Measurements from ENCODE around the gene MYO16.

MYO16 gene

DNA sequence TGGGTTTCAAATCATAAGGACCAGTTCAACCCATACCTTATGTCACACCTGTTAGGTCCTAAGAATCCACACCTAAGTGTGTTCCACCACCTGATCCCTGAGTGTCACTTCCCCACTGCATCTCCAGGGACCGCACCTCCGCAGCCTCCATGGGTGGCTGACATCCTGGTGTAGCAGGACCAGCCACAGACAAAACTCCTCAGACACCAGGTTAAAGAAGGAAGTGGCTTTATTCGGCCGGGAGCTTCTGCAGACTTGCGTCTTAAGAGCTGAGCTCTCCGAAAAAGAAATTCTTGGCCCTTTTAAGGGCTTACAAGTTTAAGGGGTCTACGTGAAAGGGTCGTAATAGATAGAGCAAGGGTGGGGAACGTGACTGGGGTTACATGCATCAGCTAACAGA is 509.9 kb downstream of the MYO16 start:
- FAIRE-seq: no peak

DNA sequence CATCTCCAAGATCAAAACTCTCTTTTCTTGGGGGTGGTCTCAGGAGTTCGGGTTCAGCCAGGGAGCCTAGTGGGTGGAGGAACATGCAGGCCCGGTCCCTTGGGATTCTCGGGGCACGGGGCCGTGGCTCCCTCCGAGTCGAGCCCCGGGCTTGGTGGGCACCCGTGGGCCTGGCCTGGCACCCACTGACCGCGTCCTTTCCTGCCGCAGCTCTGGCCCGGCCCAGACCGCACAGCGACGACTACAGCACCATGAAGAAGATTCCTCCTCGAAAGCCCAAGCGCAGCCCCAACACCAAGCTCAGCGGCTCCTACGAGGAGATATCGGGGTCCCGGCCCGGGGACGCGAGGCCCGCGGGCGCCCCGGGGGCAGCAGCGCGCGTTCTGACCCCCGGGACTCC is 510.6 kb downstream of the MYO16 start:
- FAIRE-seq: no peak

DNA sequence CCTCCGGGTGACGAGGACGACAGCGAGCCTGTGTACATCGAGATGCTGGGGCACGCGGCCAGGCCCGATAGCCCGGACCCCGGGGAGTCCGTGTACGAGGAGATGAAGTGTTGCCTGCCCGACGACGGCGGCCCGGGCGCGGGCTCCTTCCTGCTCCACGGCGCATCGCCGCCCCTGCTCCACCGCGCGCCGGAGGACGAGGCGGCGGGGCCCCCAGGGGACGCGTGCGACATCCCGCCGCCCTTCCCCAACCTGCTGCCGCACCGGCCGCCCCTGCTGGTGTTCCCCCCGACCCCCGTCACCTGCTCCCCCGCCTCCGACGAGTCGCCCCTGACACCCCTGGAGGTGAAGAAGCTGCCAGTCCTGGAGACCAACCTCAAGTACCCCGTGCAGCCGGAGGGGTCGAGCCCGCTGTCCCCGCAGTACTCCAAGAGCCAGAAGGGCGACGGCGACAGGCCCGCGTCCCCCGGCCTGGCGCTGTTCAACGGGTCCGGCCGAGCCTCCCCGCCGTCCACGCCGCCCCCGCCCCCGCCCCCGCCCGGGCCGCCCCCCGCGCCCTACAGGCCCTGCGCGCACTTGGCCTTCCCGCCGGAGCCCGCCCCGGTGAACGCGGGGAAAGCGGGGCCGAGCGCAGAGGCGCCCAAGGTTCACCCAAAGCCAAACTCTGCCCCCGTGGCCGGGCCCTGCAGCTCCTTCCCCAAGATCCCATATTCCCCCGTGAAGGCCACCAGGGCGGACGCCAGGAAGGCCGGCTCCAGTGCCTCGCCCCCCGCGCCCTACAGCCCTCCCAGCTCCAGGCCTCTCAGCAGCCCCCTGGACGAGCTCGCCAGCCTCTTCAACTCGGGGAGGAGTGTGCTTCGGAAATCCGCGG is 511.3 kb downstream of the MYO16 start:
- no peak for FAIRE-seq

DNA sequence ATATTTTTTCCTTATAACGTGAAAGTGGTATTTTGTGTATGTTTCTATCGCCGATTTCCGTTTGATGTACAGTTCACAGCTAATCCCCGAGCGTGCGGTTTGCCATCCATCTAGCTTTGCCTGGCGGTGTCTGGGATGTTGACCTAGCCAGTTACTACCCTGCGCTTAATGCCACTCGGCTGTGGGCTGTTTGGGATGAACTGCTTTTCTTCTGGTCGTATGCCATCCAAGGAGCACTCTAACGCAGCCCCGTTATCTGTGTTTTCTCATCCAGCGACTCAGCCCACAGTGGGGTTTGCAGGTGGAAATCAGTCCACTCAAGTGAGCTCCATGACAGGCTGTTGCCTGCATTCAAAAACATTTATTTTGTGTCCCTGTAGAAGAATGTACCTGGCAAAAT is 512.3 kb downstream of the MYO16 start:
- FAIRE-seq: no peak

DNA sequence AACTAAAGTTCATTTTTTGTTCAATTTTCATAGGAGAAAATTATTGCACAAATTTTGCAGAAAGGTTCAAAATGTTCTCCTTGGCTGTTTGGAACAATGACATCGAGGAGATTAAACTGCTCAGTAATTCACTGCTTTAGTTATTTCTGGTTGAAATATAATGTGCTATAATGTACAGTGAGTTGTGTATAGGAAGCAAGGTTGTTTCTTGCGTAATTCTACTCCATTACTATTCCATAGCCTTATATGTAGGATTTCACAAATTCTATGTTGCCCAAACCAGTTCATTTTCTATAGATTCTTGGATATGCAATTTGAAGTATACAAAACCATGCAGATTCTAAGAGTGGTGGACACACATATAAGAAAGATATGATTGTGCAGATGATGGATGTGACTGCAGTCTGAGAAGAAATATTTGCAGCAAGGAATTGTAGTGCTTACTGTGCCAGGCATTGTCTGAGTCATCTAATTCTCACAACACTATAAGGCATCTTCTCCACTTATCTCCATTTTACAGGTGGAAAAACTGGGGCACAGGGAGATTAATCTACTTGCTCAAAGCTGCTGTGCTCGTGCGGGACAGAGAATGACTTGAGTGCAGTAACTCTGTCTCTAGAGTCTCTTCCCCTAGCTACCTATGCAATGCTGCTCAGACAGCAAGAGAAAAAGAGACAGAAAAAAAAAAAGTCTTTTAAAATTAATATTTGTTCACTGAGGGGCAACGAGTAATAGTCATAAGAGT is 515.5 kb downstream of the MYO16 start:
- FAIRE-seq: no peak

DNA sequence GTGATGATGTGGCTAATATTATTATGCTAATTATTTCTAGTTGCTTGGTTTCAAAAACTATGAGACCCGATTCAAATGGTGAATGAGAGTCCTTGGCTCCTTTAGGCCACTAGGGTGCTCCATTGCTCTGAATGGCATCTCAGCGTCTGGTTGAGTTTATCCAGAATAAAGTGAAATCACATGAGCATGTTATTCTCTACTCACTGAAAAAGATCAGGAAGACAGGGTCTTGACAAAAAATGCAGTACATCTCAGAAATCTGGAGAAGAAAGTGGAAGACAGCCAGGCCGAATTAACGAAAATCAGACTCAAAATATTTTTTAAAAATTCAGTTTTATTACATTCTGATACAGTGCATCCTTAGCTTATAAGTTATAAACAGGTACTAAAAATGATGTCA is 516.2 kb downstream of the MYO16 start:
- peak; percentile 39 for FAIRE-seq

DNA sequence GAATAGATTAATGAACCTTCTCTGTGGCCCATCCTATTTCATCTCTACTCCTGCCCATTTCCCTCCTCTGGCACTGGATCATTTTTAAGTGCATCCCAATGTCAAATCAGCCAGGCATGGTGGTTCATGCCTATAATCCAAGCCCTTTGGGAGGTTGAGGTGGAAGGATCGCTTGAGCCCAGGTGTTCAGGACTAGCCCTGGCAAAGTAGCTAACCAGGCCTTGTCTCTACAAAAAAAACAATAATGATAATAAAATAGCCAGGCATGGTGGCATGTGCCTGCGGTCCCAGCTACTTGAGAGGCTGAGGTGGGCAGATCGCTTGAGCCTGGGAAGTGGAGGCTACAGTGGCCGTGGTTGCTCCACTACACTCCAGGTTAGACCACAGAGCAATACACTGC is 517.0 kb downstream of the MYO16 start:
- no peak for FAIRE-seq

DNA sequence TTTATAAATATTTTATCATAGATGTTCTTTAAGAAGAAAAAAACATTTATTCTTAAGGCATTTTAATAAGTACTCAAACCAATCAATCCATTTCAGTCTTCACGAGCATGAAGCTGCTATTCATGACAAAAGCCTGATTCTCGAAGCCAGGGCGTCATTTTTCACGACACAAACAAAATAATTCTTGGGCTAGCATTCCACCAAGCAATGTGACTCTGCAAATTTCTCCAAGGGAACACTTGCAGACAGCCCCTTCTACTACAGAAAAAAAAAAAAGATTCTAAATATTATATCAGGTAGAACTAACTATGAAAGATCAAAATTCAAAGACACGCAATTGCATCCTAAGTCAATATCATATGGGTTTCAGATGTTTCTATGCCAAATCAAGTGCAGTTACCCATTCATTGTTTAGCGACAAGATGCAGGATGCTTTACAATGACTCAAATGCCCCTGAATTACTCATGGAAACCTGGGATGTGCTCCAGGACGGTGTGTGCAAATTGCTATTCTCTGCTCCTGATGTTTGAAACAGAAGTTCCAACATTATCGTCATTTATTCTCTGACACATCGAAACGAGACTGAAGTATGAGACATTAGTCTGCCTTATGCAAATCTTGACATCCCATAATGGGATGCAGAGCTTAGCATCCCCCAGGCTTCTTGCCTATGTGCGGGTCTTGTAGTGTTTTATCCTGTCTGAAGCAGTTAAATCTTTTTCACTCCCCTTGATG is 517.7 kb downstream of the MYO16 start:
- no peak for FAIRE-seq

DNA sequence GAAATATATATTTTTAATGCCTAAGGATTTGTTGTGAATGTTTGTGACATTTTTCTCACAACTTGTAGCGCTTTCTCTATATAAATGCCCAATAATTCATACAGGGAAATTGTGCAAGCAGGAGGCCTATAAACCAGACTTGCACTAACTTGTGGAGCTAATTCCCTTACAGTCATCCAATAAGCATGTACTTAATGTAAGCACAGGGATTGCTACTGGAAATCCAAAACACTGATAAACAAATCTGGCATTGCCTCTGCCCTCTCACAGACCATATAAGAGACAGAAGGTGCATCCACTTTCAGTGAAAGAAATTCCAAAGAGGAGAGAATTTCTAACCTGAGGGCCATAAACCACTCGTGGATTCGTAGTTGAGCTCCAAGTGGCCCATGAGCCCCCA is 518.8 kb downstream of the MYO16 start:
- FAIRE-seq: no peak

DNA sequence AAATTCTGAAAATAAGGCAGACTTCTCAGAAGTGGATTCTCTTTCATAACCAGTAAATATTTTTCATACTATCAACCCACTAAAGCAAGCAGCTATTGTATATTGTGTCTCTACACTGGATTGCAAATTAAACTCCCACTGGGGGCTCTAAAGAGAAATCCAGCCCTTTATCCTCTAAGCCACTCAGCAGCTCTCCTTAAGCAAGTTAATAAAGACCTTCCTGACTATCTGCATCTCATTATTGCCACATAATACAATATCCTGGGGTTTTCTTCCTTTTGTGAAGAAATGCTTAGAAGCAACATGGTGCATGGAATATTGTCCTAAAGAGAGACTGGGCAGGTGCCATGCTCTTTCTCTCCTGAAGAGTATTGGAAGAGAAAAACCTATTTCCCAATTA is 521.3 kb downstream of the MYO16 start:
- no peak for FAIRE-seq

DNA sequence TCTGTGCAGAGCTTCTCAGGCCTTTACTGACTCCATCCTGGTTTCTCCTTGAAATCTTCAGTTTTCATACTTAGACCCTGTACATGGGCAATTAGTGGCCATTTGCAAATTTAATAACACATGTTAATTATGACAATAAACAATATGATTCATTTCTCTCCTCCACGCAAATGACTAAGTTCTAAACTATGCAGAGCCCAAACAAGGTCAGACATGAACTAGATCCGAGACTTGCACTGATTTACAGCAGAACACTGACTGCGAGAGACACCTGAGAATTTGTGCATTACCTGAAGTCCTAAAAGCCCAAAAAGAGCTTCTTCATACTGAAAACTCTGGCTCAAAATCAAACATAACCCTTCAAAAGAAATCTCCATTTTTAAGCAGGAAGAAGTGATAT is 521.8 kb downstream of the MYO16 start:
- FAIRE-seq: no peak

DNA sequence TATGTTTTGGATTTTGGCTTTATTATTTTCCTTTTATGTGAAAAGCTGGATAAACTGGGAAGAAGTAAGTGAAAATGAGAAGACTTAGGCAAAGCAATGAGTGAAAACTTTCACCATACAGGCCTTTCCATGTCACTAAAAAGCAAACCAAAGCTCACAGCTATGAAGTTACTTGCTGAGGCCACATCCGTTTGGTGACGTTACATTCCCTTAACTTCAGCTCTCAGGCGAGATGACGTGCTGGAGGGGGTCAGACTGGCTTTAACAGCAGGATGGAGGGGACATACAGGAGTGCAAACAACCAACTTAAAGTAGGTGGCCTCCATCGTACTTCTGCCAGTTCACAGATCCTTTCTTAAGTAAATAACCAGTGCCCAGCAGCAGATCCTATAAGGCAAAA is 522.3 kb downstream of the MYO16 start:
- FAIRE-seq: no peak

DNA sequence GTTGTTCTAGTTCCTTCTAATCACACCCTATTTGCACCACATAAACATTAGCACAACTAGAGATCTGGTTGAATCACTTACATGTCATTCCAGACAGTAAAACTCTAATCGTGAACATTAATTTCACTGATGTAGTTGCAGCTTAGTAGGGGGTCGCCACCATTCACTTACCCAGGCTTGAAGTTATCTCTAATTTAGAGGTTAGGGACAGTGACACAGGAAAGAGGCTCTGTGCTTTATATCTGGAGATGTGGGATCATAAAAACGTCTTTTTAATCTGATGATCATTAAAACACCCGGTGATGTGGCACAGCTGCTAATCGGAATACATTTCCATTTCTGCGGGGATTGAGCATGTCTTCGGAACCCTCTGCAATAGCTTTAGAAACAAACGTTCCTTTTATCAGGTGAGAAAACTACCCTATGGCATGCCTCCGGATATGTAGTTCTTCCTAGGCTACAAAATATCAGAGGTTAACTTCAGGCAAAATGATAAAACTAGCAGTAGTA is 523.0 kb downstream of the MYO16 start:
- no peak for FAIRE-seq

DNA sequence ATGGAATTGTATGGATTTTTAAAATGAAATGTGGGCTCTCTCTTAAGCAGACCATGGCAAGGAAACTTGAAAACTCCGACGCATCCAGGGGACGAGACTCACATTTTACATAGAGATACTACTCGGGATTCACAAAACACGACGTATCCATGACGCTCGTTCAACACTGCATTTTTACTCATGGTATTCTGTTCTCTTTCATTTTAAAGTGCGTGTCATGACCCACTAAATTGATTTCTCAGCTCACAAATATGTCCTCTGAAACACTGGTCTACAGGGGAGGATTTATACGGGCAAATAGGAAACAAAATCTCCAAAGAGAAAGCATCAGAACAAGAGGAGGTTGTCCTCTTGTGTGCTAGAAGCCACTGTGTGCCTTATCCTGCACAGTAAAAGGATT is 523.5 kb downstream of the MYO16 start:
- FAIRE-seq: no peak

DNA sequence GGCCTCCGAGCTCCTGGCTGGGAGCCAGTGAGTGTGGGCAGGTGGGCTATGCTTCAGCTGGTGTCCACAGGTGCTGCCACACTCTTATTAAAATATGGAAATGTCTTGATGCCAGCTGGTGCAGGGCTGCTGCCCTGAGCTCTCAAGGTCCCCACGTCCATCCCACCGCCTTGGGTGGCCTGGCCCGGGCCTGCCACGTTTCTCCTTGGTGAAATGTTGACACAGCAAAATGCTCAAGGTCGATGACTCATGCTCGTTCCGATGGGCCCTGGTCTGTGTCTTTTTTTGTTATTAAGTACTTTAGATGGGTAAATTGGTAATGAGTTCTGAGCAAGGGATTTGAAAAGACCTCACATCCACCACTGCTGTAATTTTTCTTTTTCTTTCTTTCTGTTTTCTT is 524.7 kb downstream of the MYO16 start:
- FAIRE-seq: no peak

DNA sequence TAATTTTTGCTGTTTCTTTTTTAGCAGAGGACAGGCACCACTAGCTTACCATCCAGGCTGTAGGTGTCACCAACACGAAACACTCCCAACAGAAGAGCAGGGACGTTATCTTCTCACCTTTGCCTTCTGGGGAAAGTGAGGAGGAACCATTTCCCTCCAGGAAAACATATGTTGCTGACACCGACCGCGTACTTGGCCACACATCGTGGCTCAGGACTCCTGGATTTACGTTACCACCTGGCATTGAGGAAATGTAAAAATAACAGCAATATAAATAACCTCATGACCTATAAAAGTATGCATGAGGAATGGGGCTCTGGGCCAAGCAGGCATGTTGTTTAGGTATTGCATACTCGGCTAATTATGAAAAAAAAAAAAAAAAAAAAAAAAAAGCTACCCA is 525.1 kb downstream of the MYO16 start:
- FAIRE-seq: no peak

DNA sequence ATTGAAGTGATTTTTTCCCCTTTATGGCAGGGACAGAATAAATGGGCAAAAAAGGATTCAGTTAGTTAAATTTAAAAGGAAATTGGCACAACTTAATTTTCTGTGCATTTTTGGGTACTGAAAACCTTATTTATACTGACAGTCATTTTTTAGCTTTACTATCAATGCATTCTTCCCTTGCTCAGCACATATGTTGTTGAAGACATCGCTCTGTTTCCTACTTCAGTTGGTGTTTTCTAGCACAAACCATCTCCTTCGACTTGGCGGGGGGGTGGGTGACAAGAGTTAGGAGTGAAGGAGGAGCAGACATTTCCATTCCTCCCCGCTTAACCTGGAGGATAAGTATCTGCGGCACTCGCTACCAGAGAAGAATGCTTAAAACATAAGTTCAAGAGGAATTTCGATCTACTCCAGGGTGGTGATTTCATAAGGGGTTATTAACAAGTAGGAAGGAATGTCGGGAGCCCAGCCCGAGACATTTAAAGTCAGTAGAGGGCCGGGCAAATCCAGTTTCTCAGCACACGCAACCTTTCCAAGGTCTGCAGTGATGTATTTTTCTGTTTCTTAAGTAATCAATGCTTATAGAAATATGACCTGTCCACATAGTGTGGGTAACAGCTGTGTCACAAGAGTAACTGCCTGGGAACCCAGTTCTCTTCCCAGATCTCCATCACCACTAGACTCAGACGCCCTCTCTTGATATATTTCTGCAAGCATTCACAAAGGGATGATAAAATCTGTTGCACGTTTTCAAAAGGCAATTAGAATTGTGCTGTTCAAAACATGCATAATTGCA is 525.8 kb downstream of the MYO16 start:
- FAIRE-seq: no peak

DNA sequence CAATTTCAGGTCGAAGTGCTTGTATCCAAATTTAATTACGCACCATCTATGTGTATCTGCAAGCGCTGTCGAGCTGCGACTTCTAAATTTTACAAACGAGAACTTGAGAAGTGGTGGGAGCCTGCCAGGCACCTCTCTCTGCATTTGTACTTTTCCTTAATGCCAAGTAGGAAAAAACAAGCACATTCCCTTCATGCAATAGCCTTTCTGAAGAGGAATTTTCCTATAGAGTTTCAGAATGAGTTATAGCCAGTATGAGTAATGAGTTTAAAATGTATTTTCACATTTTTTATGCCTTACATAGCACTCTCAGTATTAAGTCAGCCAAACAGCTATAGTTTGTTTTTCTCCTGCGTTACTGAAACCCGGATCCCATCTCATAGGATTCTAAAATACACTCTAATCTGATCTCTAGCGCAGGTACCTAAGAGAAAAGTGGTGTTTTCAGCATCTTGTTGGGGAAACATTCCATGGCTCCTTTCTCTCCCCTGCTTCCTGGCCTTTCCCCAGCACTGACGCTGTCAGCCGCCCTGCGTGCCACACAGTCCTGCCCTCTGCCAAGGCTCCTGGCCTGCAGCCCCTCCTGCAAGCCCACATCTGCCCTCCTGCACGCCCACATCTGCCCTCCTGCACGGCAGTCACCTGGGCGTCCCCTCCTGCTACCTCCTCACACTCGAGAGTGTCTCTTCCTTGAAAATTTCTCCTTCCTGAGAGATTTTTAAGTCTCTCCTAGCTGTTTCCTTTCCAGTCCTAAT is 526.9 kb downstream of the MYO16 start:
- FAIRE-seq: no peak

DNA sequence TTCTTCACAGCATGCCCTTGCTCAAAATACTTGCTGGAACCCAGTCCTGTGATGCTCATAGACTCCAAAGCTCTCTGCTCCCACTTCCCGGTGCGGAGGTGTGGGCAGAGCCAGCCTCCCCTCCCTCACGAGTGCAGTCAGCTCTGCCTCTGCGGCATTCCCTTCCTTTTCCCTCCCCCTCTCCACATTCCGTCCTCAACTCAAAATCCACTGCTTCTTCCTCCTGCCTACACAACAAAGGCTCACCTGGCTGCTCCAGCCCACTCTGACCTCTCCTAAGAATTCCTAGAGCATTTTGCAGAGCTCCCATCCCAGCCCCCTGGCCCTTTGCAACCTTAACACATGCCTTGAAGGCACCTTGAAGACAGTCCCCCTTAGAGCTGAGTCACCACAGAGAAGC is 527.9 kb downstream of the MYO16 start:
- no peak for FAIRE-seq

DNA sequence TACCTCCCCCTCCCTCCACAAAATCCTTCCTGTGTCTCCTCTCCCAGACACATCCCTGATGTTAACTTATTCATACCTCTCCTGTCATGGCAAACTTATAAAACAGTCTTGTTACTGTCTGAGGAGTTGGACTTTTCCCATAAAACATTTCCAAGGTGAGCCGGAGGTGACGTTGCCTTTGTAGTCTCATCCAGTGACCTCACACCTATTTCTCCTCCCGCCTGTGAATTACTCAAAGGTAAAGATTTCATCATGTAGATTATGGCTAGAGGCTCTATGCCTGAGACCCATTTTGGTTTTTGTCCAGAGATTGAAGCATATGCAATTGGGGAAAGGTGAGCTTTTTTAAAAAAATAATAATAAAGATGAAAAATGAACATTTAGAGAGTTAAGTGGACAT is 529.0 kb downstream of the MYO16 start:
- no peak for FAIRE-seq

DNA sequence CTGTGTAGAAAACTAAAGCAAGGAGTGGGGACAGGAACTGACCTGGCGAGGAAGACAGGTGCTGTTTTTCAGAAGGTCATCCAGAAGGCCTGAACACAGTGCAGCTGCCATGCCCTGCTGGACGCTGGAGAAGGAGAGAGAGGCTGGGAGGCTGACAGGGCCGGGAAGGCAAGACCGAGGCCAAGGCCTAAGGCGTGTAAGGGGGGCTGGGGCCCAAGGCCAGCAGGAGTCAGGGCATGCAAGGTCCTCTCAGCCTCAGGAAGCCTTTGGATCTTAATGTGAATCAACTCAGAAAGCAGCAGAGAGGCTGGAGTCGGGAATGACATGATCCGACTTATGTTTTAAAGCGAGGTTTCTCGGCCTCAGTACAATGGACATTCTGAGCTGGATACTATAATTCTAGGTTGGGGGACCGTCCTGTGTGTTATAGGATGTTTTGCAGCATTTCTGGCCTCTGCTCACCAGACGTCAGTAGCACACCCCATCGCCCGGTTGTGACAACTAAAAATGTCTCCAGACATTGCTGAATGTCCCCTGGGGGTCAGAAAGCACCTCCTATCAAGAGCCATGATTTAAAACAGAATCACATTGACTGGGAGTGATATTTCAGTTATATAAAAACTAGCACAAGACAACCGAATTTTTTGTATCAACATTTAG is 530.4 kb downstream of the MYO16 start:
- FAIRE-seq: no peak

Measured in A204.1 (cell line).